Right lobe of liver (tissue), 4 donors: ENCODE results near the gene MARCKS.

Experiments
- POLR2A ChIP-seq: fragments of 450-650 bp; IDR thresholded peaks from one replicate; pipeline ENCODE4 v1.6.1; 2017; ENCODE audit warnings: antibody characterized with exemption, mild to moderate bottlenecking
- TF ChIP-seq, protein P1 (sequence below), 4 donors: fragments of 200-600 bp in 3 of 4; fragments of 450-650 bp in 1 of 4; IDR thresholded peaks; one replicate each; pipeline versions ENCODE4 v1.5.1 to v1.8.0; 2016 to 2022; ENCODE audit warnings: antibody characterized with exemption in 4 of 4, mild to moderate bottlenecking in 2 of 4
- donor health status: DM: no; HTN: no; CAD: no.
- donor health status: DM: no; HTN: no; CAD: no.
- donor health status: DM: no; HTN: yes; CAD: no.

DNA sequence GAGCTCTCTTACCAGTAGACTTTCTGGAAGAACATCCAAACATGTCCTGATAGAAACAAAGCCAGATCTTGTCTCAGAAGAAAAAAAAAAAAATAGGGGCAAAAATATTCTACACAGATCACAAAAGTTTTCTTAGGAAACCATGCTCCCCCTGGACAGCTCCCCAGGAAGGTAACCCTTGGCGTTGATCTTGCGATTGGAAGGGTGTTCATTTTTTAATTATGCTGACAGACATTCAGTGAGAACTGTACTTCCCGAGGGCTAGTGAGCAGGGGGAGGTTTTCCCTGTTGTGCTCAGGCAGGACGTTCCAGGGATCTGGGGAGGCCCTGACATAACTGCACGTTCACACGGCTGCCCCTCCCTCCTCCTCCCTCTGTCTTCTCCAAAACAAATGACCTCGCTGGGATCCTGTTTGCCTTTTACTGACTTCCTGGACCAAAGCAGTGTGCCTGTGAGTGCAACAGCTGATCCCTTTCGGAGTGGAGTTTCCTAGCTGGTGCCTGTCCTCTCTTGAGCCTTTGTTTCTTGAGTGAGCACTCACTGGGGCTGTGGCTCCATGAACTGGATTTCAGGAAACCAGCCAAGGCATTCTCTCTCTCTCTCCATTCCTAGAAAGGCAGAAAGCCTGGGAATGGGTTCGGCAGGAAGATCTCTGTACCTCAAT is 46.7 kb downstream of the MARCKS start:
- TF ChIP-seq, protein P1, sequence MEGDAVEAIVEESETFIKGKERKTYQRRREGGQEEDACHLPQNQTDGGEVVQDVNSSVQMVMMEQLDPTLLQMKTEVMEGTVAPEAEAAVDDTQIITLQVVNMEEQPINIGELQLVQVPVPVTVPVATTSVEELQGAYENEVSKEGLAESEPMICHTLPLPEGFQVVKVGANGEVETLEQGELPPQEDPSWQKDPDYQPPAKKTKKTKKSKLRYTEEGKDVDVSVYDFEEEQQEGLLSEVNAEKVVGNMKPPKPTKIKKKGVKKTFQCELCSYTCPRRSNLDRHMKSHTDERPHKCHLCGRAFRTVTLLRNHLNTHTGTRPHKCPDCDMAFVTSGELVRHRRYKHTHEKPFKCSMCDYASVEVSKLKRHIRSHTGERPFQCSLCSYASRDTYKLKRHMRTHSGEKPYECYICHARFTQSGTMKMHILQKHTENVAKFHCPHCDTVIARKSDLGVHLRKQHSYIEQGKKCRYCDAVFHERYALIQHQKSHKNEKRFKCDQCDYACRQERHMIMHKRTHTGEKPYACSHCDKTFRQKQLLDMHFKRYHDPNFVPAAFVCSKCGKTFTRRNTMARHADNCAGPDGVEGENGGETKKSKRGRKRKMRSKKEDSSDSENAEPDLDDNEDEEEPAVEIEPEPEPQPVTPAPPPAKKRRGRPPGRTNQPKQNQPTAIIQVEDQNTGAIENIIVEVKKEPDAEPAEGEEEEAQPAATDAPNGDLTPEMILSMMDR (IDR thresholded peaks at IDR 0.05) = no peak
- TF ChIP-seq POLR2A = no peak
